ENCODE measurements around the gene SPPL2C.

SPPL2C gene

GRCh38 chr17:45828582-45829133 is 16.0 kb upstream of the SPPL2C start:
- DNase-seq (ENCODE audit: insufficient read length, low spot score) (no peak), FAIRE-seq (no peak)

- DNase-seq (ENCODE audit: insufficient read length, low spot score) (no peak), FAIRE-seq (no peak)
These were observed 10.8 kb upstream of the SPPL2C start for GRCh38 chr17:45833920-45834319.

DNA sequence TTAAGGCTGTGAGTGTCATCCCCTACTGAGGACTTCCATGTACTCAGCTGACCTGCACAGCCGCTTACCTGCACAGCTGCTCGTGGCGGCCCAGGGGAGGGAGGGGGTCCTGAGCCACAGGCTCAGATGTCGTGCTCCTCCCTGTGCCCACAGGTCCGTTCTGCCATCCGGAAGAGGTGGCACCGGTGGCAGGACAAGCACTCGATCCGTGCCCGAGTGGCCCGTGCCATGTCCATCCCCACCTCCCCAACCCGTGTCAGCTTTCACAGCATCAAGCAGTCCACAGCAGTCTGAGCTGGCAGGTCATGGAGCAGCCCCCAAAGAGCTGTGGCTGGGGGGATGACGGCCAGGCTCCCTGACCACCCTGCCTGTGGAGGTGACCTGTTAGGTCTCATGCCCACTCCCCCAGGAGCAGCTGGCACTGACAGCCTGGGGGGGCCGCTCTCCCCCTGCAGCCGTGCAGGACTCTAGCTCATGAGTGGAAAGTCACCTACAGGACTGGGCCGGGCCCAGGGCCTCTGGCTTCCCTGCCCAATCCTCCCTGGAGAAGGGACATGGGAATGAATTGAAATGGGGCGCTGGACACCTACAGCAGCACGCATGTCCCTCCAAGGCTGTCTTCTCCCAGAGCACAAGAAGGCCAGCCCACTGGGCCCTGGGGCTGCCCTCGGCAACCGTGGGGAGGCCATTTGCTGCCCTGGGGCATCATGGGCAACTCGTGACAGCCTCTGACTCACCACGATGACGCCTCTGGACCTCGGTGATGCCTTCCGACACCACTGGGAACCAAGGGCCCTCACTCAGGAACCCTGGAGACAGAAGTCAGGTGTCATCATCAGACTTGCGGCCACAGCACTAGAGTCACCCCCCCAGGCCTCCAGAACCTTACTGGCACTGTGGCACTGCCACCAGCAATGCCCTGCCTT is 9.9 kb upstream of the SPPL2C start:
- DNase-seq (ENCODE audit: insufficient read length, low spot score) (no peak), FAIRE-seq (no peak)

GRCh38 chr17:45835481-45835880 is 9.2 kb upstream of the SPPL2C start:
- DNase-seq (ENCODE audit: insufficient read length, low spot score) = no peak
- no peak for FAIRE-seq

GRCh38 chr17:45836047-45837044 is 8.3 kb upstream of the SPPL2C start:
- FAIRE-seq (no peak), DNase-seq (ENCODE audit: insufficient read length, low spot score) (no peak)

DNA sequence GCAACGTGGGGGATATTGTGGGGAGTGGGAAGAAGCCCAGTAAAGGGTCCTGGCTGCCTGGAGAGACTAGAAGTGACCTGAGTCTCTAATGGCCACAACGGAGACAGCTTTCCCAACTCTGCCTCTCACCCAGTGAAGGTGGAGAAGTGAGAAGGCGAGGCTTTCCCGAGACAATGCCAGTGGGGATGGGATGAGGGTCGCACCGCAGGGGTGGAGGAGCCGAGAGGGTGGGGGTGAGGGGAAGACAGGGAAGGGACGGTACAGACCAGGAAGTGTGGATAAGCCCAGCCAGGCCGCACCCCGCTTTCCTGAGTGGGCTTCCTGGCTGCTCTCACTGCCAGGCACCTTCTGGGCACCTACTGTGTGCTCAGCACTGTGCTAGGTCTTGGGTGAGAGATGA is 7.5 kb upstream of the SPPL2C start:
- no peak for DNase-seq (ENCODE audit: insufficient read length, low spot score)
- FAIRE-seq = no peak

DNA sequence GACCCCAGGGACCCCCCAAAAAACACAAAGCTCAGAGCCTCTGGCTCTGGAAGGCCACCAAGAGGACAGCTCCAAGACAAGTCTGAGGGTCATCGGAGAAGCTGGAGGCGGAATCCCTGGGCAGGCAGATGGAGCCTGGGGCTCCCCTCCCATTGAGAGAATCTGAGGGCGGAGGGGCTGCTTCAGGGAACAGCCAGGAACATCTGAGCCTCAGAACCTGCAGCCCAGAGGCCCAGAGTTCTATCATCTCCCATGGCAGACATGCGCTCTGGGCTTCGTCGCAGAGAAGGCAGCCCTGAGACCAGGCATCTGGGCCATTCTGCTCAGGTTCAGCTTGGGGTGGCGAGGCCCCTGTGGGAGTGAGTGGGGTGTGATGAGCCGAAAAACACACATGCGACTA is 7.1 kb upstream of the SPPL2C start:
- FAIRE-seq = no peak
- no peak for DNase-seq (ENCODE audit: insufficient read length, low spot score)

DNA sequence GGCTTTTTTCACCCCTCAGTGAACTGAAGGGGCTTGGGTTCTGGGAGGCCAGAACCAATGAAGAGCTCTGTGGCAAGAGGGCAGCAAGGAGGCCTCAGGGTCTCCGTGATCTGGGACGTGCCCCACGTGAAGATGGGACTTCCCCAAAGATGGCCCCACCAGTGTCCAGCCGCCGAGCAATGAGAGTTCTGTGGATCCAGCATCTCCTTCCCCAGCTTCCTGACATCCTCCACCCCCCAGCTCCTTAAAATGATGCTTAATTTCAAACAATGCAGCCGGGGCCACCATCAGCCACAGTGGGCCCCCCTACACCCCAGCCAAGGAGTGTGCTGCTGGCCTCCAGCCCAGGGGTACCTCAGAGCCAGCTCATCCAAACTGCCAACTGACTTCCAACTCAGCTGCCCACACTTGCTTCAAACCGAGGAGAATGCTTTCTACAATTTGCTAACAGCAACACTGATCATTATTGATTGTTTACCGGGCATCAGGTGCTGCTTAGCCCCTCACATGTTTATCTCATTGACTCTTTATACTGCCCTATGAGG is 5.9 kb upstream of the SPPL2C start:
- no peak for DNase-seq (ENCODE audit: insufficient read length, low spot score)
- FAIRE-seq = no peak

- FAIRE-seq (no peak), DNase-seq (ENCODE audit: insufficient read length, low spot score) (no peak)
These were observed 5.2 kb upstream of the SPPL2C start for GRCh38 chr17:45839442-45839841.

- no peak for FAIRE-seq
- DNase-seq (ENCODE audit: insufficient read length, low spot score) = no peak
These were observed 3.5 kb upstream of the SPPL2C start for GRCh38 chr17:45841186-45841585.

DNA sequence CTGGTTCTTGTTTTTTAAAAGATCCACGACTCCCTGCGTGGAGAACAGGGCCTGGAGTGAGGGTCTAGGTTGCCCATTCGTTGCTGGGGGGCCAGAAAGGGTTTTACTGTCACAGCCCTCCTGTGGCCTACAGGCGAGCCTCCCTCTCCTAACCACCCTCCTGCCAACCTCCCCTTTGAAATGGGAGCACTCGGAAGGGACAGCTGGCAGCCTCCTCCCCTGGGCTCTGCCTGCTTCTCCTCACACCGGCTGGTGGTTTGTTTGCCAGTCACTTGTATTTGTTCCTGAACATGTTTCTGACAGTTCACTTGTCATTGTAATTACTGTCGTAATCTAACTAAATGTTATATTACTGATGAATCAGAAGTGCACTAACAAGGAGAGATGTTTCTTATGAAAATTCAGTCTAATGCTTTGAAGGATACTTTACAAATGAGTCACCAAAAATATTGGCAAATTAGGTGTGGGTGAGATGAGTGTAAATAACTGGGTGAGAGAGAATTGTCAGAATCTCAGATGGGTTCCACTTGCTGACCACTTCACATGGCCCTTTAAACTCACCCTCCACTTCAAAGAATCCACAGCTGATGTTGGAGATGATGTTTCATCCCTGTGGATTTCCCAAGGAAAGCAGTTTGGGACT is 2.7 kb upstream of the SPPL2C start:
- FAIRE-seq (no peak), DNase-seq (ENCODE audit: insufficient read length, low spot score) (no peak)

DNA sequence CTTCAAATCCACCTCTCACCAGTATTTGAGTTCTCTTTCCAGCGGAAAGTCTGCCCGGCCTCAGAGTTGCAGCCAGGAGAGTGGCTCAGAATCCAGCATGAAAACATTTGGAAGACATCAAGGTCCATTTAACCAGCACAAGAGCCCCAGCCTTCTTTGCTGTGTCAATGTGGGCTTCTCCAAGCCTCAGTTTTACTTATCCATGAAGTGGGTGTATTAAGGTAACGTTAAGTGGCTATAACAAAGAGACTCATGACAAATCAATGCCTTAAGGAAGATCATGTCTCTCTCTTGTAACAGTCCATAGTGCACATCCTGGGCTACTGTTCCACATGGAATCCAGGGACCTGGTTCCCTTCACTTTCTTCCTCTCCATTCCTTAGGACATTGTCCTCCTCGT is 959 bp upstream of the SPPL2C start:
- no peak for DNase-seq (ENCODE audit: insufficient read length, low spot score)
- no peak for FAIRE-seq

GRCh38 chr17:45845376-45846185 is 900 bp downstream of the SPPL2C start:
- FAIRE-seq = no peak
- no peak for DNase-seq (ENCODE audit: insufficient read length, low spot score)

GRCh38 chr17:45846223-45846622 is 1.5 kb downstream of the SPPL2C start:
- no peak for FAIRE-seq
- no peak for DNase-seq (ENCODE audit: insufficient read length, low spot score)

DNA sequence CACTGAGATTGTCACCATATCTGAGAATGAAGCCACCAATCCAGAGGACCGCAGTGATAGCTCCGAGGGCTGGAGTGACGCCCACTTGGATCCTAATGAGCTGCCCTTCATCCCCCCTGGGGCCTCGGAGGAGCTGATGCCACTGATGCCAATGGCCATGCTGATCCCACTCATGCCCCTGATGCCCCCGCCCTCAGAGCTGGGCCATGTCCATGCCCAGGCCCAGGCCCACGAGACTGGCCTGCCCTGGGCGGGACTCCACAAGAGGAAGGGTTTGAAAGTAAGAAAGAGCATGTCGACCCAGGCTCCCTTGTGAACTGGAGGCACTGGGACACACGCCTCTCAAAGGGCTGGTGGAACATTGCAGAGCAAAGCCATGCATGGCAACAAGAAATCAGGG is 2.0 kb downstream of the SPPL2C start:
- no peak for FAIRE-seq
- no peak for DNase-seq (ENCODE audit: insufficient read length, low spot score)

DNA sequence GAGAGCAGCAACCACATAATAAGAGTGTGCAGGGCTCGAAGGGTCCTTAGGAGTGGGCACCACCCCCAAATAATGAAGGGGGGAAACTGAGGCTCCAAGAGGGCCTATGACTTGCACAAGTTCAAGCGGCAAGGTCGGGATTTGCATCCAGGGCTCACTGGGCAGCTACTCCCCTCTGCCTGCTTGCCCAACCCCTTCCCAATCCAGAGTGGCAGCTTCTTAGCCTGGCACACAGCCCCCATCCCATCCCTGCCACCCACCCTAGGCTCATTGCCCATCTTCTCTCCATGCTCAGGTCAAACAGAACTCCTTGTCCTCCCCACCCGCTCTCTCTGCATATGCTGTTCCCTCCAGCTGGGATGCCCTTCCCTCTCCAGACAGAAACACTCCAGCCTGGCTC is 2.4 kb downstream of the SPPL2C start:
- no peak for FAIRE-seq
- no peak for DNase-seq (ENCODE audit: insufficient read length, low spot score)

DNA sequence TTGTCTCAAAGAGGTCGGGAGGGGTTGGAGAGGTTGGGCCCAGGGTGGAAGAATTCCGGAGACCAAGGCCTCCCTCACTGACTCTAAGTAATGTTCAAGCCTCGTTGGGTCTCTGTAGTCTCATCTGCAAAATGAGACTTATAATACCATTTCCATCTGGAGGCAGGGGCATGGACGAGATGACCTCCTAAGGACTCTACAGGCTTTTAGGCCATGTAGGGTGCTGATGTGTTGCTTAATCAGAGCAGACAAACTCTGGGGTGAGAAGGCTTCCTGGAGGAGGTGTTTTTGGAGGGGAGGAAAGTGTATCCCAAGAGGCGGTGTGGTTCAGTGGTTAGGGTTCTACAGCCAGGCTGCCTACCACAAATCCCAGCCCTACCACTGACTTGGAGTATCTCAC is 3.1 kb downstream of the SPPL2C start:
- DNase-seq (ENCODE audit: insufficient read length, low spot score) (no peak), FAIRE-seq (no peak)

DNA sequence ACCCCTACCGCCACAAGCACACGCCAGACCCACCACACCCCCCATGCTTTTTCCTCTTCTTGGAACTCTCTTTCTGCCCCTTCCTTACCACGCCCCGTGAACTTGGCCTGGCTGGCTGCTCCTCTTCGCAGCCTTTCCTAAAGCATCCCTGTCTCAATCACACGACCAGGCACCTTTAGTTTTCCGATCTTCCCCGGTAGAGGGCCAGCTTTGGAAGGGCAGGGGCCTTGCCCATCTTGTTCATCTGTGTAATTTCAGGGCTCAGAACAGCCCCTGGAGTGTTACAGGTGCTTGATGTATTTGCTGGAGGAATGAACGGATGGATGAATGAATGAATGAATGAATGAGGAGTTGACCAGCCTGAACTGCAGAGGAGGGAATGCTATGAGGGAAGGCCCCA is 3.7 kb downstream of the SPPL2C start:
- no peak for DNase-seq (ENCODE audit: insufficient read length, low spot score)
- no peak for FAIRE-seq

DNA sequence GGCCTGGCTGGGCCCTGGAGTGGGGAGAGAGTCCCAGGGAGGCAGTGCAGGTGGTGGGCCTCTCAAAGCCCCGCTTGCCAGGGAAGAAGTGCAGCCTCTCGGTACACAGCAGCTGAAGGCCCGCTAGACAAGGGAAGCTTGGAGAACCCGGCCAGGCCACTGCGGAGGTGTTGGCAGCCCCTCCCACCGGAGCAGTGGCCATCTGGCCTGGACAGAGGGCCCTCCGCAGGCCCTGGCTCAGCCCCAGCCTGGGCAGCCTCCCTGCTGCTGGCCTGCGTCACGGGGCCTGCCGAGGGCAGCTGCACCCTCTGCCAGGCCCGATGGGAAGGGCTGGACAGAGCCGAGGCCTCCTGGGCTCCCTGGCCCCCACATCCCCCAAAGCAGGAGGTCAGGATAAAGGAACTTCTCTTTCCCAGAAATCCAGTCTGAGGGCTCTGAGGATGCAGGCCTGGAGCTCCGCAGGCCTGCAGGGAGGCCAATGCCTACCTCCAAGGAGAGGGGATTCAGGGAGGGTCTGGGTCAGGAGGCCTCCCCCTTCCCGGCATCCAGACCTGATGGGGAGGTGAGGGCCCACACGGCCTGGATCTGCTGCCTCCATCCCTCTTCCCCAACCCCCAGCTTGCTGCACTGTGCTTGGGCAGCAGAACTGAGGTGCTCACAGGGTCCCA is 4.3 kb downstream of the SPPL2C start:
- DNase-seq (ENCODE audit: insufficient read length, low spot score) = no peak
- no peak for FAIRE-seq
